ENCODE data around the gene PAFAH1B1.
A peak's percentile ranks its signal among the peaks of the same experiment; 100 is the strongest.

The PAFAH1B1 gene

DNA sequence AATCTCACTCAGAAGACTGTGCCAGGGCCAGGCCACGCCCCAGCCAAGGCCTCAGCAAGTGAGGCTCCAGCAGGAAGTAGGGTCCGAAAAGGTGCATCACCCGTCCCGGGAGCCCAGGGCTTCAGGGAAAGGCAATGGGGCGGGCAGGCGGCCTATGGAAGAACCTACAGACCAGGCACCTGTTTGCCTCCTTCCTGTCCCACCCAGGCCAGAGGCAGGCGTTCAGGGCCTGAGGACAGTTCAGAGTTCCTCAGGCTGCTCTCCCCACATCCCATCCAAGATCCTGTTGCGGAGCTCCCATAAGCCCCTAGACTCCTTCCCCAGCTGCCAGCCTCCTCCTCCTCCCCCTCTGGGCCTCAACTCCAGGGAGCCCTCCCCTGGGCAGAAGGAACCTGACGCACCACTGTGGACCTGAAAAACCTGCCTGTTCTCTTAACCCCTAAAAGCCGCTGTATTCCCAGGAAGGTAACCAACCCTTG, 115.8 kb downstream of the PAFAH1B1 start (continued):
- TF ChIP-seq, protein P1, sequence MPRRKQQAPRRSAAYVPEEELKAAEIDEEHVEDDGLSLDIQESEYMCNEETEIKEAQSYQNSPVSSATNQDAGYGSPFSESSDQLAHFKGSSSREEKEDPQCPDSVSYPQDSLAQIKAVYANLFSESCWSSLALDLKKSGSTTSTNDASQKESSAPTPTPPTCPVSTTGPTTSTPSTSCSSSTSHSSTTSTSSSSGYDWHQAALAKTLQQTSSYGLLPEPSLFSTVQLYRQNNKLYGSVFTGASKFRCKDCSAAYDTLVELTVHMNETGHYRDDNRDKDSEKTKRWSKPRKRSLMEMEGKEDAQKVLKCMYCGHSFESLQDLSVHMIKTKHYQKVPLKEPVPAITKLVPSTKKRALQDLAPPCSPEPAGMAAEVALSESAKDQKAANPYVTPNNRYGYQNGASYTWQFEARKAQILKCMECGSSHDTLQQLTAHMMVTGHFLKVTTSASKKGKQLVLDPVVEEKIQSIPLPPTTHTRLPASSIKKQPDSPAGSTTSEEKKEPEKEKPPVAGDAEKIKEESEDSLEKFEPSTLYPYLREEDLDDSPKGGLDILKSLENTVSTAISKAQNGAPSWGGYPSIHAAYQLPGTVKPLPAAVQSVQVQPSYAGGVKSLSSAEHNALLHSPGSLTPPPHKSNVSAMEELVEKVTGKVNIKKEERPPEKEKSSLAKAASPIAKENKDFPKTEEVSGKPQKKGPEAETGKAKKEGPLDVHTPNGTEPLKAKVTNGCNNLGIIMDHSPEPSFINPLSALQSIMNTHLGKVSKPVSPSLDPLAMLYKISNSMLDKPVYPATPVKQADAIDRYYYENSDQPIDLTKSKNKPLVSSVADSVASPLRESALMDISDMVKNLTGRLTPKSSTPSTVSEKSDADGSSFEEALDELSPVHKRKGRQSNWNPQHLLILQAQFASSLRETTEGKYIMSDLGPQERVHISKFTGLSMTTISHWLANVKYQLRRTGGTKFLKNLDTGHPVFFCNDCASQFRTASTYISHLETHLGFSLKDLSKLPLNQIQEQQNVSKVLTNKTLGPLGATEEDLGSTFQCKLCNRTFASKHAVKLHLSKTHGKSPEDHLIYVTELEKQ (tag by site-specific recombination; IDR thresholded peaks at IDR 0.05; ENCODE audit: borderline replicate concordance): no peak
- TF ChIP-seq ZNF121 (tag by site-specific recombination; IDR thresholded peaks at IDR 0.05) (no peak), ZNF335 (tag by site-specific recombination; conservative IDR thresholded peaks at IDR 0.05) (no peak), ZBTB17 (tag by site-specific recombination; IDR thresholded peaks at IDR 0.05) (peak; percentile 54), KLF1 (tag by site-specific recombination; IDR thresholded peaks at IDR 0.05) (no peak), REPIN1 (tag by site-specific recombination; IDR thresholded peaks at IDR 0.05; ENCODE audit: low read depth) (no peak), ZNF433 (tag by site-specific recombination; IDR thresholded peaks at IDR 0.05; ENCODE audit: low read depth) (no peak), KLF7 (tag by site-specific recombination; IDR thresholded peaks at IDR 0.05; ENCODE audit: borderline replicate concordance) (no peak), ZBTB7A (tag by site-specific recombination; IDR thresholded peaks at IDR 0.05; ENCODE audit: low read depth) (no peak), ZNF391 (tag by site-specific recombination; IDR thresholded peaks at IDR 0.05; ENCODE audit: borderline replicate concordance, low read depth) (no peak), ZNF23 (tag by site-specific recombination; IDR thresholded peaks at IDR 0.05; ENCODE audit: borderline replicate concordance) (no peak), ZNF302 (tag by site-specific recombination; IDR thresholded peaks at IDR 0.05; ENCODE audit: low read depth) (no peak), ZNF239 (tag by site-specific recombination; IDR thresholded peaks at IDR 0.05) (no peak), ZNF175 (tag by site-specific recombination; IDR thresholded peaks at IDR 0.05) (no peak), YY2 (tag by site-specific recombination; IDR thresholded peaks at IDR 0.05) (no peak), MEIS1 (CRISPR knock-in tag; IDR thresholded peaks at IDR 0.05; ENCODE audit: borderline replicate concordance) (no peak), ZNF138 (tag by site-specific recombination; IDR thresholded peaks at IDR 0.05; ENCODE audit: borderline replicate concordance) (no peak), ZNF843 (tag by site-specific recombination; IDR thresholded peaks at IDR 0.05) (no peak), ZNF16 (tag by site-specific recombination; IDR thresholded peaks at IDR 0.05; ENCODE audit: low read depth) (no peak), WT1 (tag by site-specific recombination; IDR thresholded peaks at IDR 0.05) (no peak), ZNF501 (tag by site-specific recombination; IDR thresholded peaks at IDR 0.05) (no peak), ZNF350 (tag by site-specific recombination; IDR thresholded peaks at IDR 0.05) (no peak), OSR2 (tag by site-specific recombination; IDR thresholded peaks at IDR 0.05) (no peak), ZNF248 (tag by site-specific recombination; IDR thresholded peaks at IDR 0.05) (no peak), ZNF426 (tag by site-specific recombination; IDR thresholded peaks at IDR 0.05) (no peak)
- TF ChIP-seq, protein P2, sequence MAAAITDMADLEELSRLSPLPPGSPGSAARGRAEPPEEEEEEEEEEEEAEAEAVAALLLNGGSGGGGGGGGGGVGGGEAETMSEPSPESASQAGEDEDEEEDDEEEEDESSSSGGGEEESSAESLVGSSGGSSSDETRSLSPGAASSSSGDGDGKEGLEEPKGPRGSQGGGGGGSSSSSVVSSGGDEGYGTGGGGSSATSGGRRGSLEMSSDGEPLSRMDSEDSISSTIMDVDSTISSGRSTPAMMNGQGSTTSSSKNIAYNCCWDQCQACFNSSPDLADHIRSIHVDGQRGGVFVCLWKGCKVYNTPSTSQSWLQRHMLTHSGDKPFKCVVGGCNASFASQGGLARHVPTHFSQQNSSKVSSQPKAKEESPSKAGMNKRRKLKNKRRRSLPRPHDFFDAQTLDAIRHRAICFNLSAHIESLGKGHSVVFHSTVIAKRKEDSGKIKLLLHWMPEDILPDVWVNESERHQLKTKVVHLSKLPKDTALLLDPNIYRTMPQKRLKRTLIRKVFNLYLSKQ (tag by site-specific recombination; IDR thresholded peaks at IDR 0.05; ENCODE audit: borderline replicate concordance): no peak
- TF ChIP-seq, protein P3, sequence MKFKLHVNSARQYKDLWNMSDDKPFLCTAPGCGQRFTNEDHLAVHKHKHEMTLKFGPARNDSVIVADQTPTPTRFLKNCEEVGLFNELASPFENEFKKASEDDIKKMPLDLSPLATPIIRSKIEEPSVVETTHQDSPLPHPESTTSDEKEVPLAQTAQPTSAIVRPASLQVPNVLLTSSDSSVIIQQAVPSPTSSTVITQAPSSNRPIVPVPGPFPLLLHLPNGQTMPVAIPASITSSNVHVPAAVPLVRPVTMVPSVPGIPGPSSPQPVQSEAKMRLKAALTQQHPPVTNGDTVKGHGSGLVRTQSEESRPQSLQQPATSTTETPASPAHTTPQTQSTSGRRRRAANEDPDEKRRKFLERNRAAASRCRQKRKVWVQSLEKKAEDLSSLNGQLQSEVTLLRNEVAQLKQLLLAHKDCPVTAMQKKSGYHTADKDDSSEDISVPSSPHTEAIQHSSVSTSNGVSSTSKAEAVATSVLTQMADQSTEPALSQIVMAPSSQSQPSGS (tag by site-specific recombination; IDR thresholded peaks at IDR 0.05; ENCODE audit: low read depth): no peak
- TF ChIP-seq, protein P4, sequence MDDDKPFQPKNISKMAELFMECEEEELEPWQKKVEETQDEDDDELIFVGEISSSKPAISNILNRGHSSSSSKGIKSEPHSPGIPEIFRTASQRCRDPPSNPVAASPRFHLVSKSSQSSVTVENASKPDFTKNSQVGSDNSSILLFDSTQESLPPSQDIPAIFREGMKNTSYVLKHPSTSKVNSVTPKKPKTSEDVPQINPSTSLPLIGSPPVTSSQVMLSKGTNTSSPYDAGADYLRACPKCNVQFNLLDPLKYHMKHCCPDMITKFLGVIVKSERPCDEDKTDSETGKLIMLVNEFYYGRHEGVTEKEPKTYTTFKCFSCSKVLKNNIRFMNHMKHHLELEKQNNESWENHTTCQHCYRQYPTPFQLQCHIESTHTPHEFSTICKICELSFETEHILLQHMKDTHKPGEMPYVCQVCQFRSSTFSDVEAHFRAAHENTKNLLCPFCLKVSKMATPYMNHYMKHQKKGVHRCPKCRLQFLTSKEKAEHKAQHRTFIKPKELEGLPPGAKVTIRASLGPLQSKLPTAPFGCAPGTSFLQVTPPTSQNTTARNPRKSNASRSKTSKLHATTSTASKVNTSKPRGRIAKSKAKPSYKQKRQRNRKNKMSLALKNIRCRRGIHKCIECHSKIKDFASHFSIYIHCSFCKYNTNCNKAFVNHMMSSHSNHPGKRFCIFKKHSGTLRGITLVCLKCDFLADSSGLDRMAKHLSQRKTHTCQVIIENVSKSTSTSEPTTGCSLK (tag by site-specific recombination; IDR thresholded peaks at IDR 0.05): no peak
- TF ChIP-seq, protein P5, sequence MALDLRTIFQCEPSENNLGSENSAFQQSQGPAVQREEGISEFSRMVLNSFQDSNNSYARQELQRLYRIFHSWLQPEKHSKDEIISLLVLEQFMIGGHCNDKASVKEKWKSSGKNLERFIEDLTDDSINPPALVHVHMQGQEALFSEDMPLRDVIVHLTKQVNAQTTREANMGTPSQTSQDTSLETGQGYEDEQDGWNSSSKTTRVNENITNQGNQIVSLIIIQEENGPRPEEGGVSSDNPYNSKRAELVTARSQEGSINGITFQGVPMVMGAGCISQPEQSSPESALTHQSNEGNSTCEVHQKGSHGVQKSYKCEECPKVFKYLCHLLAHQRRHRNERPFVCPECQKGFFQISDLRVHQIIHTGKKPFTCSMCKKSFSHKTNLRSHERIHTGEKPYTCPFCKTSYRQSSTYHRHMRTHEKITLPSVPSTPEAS (tag by site-specific recombination; IDR thresholded peaks at IDR 0.05): no peak
- TF ChIP-seq, protein P6, sequence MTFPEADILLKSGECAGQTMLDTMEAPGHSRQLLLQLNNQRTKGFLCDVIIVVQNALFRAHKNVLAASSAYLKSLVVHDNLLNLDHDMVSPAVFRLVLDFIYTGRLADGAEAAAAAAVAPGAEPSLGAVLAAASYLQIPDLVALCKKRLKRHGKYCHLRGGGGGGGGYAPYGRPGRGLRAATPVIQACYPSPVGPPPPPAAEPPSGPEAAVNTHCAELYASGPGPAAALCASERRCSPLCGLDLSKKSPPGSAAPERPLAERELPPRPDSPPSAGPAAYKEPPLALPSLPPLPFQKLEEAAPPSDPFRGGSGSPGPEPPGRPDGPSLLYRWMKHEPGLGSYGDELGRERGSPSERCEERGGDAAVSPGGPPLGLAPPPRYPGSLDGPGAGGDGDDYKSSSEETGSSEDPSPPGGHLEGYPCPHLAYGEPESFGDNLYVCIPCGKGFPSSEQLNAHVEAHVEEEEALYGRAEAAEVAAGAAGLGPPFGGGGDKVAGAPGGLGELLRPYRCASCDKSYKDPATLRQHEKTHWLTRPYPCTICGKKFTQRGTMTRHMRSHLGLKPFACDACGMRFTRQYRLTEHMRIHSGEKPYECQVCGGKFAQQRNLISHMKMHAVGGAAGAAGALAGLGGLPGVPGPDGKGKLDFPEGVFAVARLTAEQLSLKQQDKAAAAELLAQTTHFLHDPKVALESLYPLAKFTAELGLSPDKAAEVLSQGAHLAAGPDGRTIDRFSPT (tag by site-specific recombination; IDR thresholded peaks at IDR 0.05): no peak

All from HEK293 (cell line).